SIG-M5 (cell line): Measurements from ENCODE around the gene STX7.
A peak's percentile ranks its signal among the peaks of the same experiment; 100 is the strongest.
"Not testable (repeated sequence)": the region's sequence is repeated elsewhere in the genome, so short reads cannot be mapped to it uniquely, and the experiment has no call there.

Experiments
- DNase-seq: peaks from one replicate; lab custom pipeline; 2025; lab: John Stamatoyannopoulos, UW

STX7 gene

GRCh38 chr6:132512638-132513632 lies at the start of gene STX7:
TSS of gene STX7 (minus strand) at chr6:132513116. CDS start at chr6:132503530, 9,586 bp downstream.
- DNase-seq, result peak; percentile 35

GRCh38 chr6:132560087-132560486 lies 47.2 kb upstream of the STX7 start:
- DNase-seq, result not testable (repeated sequence)

GRCh38 chr6:132552372-132552771 lies 39.5 kb upstream of the STX7 start, which contains the start of gene TAAR8:
TSS of gene TAAR8 (plus strand) at chr6:132552672. CDS start at chr6:132552693, 21 bp downstream.
- DNase-seq, result no peak

GRCh38 chr6:132551214-132551613 lies 38.3 kb upstream of the STX7 start:
- no peak for DNase-seq

GRCh38 chr6:132548746-132549463 lies 36.0 kb upstream of the STX7 start:
- DNase-seq, result no peak

GRCh38 chr6:132544826-132545225 lies 31.9 kb upstream of the STX7 start:
- DNase-seq, result no peak

GRCh38 chr6:132537977-132538376 lies 25.1 kb upstream of the STX7 start, which contains the start of gene TAAR9:
TSS of gene TAAR9 (plus strand) at chr6:132538277. CDS start at chr6:132538290, 13 bp downstream.
- DNase-seq, result no peak

- no peak for DNase-seq
Observed at GRCh38 chr6:132537145-132537544, 24.2 kb upstream of the STX7 start.

- DNase-seq, result not testable (repeated sequence)
Observed at GRCh38 chr6:132534546-132534945, 21.6 kb upstream of the STX7 start.

- DNase-seq, result no peak
Observed at GRCh38 chr6:132530293-132530974, 17.5 kb upstream of the STX7 start.

- DNase-seq, result no peak
Observed at GRCh38 chr6:132527791-132528190, 14.9 kb upstream of the STX7 start.

GRCh38 chr6:132526461-132526860 lies 13.5 kb upstream of the STX7 start:
- DNase-seq, result no peak

GRCh38 chr6:132525866-132526265 lies 12.9 kb upstream of the STX7 start:
- no peak for DNase-seq

GRCh38 chr6:132524646-132525045 lies 11.7 kb upstream of the STX7 start:
- DNase-seq, result no peak

- no peak for DNase-seq
Observed at GRCh38 chr6:132520953-132521352, 8.0 kb upstream of the STX7 start.

GRCh38 chr6:132515386-132515785 lies 2.5 kb upstream of the STX7 start:
- no peak for DNase-seq

GRCh38 chr6:132513831-132514545 lies 1.1 kb upstream of the STX7 start:
- no peak for DNase-seq

- DNase-seq, result peak; percentile 69
Observed at GRCh38 chr6:132512342-132512637, 626 bp downstream of the STX7 start.

- DNase-seq, result no peak
Observed at GRCh38 chr6:132511831-132512220, 1.1 kb downstream of the STX7 start.

GRCh38 chr6:132511210-132511830 lies 1.6 kb downstream of the STX7 start:
- DNase-seq, result no peak
